Activated CD4-positive, alpha-beta memory T cell treated with anti-CD3 and anti-CD28 coated beads, Interleukin-2, amount 10 ng/mL, durations not matched to agents 7 days and 5 days (primary cell): ENCODE data around the gene RAB3D. TPM values are rescaled to one million over a fixed set of nuclear protein-coding genes. Genes with fewer than 3 reads are reported as not detected.
"Not testable (repeated sequence)": the region's sequence is repeated elsewhere in the genome, so short reads cannot be mapped to it uniquely, and the experiment has no call there.

Source experiments
- CTCF ChIA-PET: fragments of 350-600 bp; sonication (Branson Sonifier 250); formaldehyde crosslinking; loops from one replicate; lab custom pipeline; 2021; ENCODE audit warnings: antibody characterized with exemption, inconsistent platforms; lab: Charles Lee
- POLR2A ChIA-PET: fragments of 350-600 bp; sonication (Branson Sonifier 250); formaldehyde crosslinking; loops from one replicate; lab custom pipeline; 2021; ENCODE audit warnings: antibody characterized with exemption; lab: Charles Lee
- DNase-seq: peaks from one replicate; pipeline ENCODE4 v3.0.0-alpha.2; 2020
- H3K27ac Mint-ChIP-seq: one replicate; pipeline ENCODE4 v1.8.0; 2021; ENCODE audit warnings: mild to moderate bottlenecking, mixed read lengths
- H3K27me3 Mint-ChIP-seq: one replicate; pipeline ENCODE4 v1.8.0; 2021; ENCODE audit warnings: mixed read lengths
- H3K36me3 Mint-ChIP-seq: one replicate; pipeline ENCODE4 v1.8.0; 2021; ENCODE audit warnings: low read depth, mixed read lengths
- H3K4me1 Mint-ChIP-seq: one replicate; pipeline ENCODE4 v1.8.0; 2021; ENCODE audit warnings: mixed read lengths
- H3K4me3 Mint-ChIP-seq: one replicate; pipeline ENCODE4 v1.8.0; 2021; ENCODE audit warnings: mild to moderate bottlenecking, mixed read lengths
- H3K9me3 Mint-ChIP-seq: one replicate; pipeline ENCODE4 v1.8.0; 2021; ENCODE audit warnings: mixed read lengths
- total RNA-seq, 2 experiments: library from RNA; stranded (reverse); gene quantifications; one replicate each; pipeline ENCODE4 v1.2.3, GENCODE V29; 2021

The RAB3D gene, protein sequence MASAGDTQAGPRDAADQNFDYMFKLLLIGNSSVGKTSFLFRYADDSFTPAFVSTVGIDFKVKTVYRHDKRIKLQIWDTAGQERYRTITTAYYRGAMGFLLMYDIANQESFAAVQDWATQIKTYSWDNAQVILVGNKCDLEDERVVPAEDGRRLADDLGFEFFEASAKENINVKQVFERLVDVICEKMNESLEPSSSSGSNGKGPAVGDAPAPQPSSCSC
- total RNA-seq, result 1 to 10 TPM; 8.3 to 8.4 TPM

DNA sequence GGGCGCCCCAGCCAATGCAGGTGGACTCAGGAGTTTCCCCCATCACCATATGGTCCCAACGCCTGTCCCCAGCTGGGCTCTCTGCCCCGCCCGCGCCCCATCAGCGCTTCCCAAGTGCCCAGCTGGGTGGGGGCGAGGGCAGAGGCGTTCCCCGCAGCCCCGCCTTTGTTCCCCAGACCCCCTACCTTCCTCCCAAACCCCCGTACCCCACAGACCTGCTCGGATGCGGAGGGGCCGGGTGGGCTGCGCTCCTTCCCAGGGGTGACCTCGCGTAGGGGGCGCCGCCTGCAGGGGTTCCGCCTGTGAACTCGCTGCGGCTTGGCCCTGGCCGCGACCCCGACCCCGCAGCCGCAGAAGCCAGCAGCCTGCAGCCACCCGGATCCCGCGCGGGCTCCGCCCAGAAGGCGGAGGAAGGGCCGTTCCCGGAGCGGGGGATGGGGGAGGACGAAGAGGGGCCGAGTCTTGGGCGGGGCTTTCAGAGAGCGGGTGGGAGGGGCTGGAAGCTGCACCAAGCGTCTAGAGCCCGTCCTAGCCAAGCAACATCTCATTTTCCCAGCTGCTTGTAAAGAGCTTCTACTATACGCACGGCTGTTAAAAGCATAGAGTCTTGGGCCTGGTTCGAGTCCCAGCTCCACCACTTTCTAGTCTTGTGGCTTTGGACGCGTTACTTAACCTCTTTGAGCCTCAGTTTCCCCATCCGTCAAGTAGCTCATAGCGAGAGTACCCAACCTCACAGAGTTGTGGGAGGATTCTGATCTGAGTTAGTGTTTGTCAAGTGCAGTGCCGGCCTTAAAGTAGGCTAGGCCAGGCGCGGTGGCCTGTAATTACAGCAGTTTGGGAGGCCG is at the start of gene RAB3D:
Gene RAB3D (minus strand): TSS at position 404 of the 845 bp plus-strand sequence. CDS start 2,258 bp downstream, outside the sequence.
- POLR2A ChIA-PET, result interaction anchor here (1.2 to 1.4 kb wide), 4 partner anchors 9 to 36 kb away, joined by 4 to 9 read pairs (median 5); partner anchors contain the start of gene SWSAP1
- Mint-ChIP-seq H3K4me3 (peak within 1 kb of the TSS; percentile 70), H3K27me3 (no peaks in the 10 kb centered on the region), H3K9me3 (no peaks in the 10 kb centered on the region), H3K4me1 (peaks cover 28% of the 10 kb centered on the region), H3K36me3 (peaks cover 13% of the 10 kb centered on the region), H3K27ac (no peak within 1 kb of the TSS)
- CTCF ChIA-PET, result interaction anchor here (0.6 to 1.4 kb wide), 6 partner anchors 35 to 395 kb away, joined by 3 to 4 read pairs (median 4); partner anchors contain the start of genes ODAD3, PRKCSH and SWSAP1
- DNase-seq, result peak; percentile 84

DNA sequence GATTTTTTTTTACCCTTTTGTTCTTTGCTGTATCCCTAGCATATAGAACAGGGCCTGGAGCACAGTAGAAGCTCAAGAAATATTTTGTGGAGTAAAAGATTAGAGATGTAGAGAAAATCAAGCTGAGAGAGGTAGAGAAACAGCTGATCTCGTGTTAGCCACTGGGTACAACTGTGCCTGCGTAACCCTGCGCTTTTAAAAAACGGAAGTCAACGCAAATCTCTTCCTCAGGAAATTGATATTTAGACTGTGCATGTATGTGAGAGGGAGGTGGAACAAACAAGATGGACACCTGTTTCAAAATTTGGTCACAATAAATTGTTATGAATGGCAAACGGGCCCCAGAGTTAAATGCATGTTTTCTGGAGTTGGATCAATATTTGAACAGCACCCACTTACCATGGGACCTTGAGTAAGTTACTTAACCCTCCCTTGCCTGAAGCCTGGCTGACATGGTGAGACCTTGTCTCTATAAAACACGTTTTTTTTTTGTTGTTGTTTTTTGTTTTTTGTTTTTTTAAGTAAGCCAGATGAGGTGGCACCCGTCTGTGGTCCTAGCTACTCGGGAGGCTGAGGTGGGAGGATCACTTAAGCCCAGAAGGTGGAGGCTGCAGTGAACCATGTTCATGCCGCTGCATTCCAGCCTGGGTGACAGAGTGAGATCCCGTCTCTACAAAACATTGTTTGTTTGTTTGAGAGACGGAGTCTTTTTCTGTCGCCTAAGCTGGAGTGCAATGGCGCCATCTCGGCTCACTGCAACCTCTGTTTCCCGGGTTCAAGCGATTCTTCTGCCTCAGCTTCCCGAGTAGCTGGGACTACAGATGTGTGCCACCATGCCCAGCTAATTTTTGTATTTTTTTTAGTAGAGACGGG is 47.9 kb upstream of the RAB3D start:
- POLR2A ChIA-PET, result no interaction called here
- no peak overlapping the region for H3K27ac Mint-ChIP-seq
- CTCF ChIA-PET, result interaction anchor here (0.8 to 1.8 kb wide), 3 partner anchors 14 to 96 kb away, joined by 3 to 4 read pairs (median 4); no protein-coding TSS in a partner anchor

DNA sequence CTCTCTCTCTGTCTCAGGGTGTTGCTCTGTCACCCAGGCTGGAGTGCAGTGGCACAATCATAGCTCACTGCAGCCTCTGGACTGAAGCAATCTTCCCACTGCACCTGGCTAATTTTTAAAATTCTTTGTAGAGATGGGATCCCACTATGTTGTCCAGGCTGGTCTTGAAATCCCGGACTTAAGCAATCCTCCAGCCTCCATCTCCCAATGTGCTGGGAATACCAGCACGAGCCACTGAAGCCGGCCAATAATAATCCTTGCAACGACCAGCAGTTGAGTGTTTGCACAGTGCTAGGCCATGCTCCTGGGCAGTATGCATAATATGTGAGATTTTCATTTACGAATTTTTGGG is 45.3 kb upstream of the RAB3D start:
- Mint-ChIP-seq H3K9me3 (no peaks in the 10 kb centered on the region), H3K4me3 (no peak overlapping the region), H3K27me3 (peaks cover 16% of the 10 kb centered on the region), H3K4me1 (peaks cover 28% of the 10 kb centered on the region), H3K36me3 (peaks cover 5% of the 10 kb centered on the region), H3K27ac (no peak overlapping the region)
- CTCF ChIA-PET, result interaction anchor here (0.7 to 2.4 kb wide), 2 partner anchors 9 to 50 kb away, joined by 3 to 9 read pairs; partner anchors contain the start of genes ODAD3 and SWSAP1
- DNase-seq, result no peak
- POLR2A ChIA-PET, result interaction anchor here (2.7 kb wide), 1 partner anchor 10 kb away, joined by 11 read pairs; the partner anchor contains the start of gene SWSAP1

More for the DNA sequence above, 47.9 kb upstream of the RAB3D start:
- no peak for DNase-seq
- Mint-ChIP-seq H3K27me3 (peaks cover 13% of the 10 kb centered on the region), H3K4me3 (no peak overlapping the region), H3K9me3 (peaks cover 2% of the 10 kb centered on the region), H3K4me1 (peaks cover 11% of the 10 kb centered on the region), H3K36me3 (no peaks in the 10 kb centered on the region)

DNA sequence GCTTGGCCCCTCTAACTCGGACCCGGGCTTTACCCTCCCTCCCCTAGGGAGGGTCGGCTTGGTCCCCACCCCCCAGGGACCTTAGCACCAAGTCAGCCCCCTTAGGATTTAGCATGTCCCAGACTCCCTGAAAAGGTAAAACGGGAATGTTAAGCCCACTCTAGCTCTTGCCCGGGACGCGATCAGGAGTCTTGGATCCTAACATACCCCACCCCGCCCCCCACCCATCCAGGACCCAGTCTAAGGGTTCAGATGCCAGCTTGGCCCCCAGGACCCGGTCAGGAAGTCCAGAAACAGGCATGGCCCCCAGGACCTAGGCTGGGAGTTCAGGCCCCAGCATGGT is 44.2 kb upstream of the RAB3D start:
- no peak overlapping the region for H3K4me3 Mint-ChIP-seq
- H3K27ac Mint-ChIP-seq, result no peak overlapping the region
- peaks cover 16% of the 10 kb centered on the region for H3K27me3 Mint-ChIP-seq
- H3K9me3 Mint-ChIP-seq, result no peaks in the 10 kb centered on the region
- H3K4me1 Mint-ChIP-seq, result peaks cover 32% of the 10 kb centered on the region
- ChIA-PET POLR2A (interaction anchor here (2.7 kb wide), 1 partner anchor 9 kb away, joined by 11 read pairs; the partner anchor contains the start of gene SWSAP1), CTCF (interaction anchor here (0.7 to 4.5 kb wide), 6 partner anchors 8 to 99 kb away, joined by 3 to 45 read pairs (median 6); partner anchors contain the start of genes ODAD3, PRKCSH and SWSAP1)
- H3K36me3 Mint-ChIP-seq, result peaks cover 9% of the 10 kb centered on the region
- no peak for DNase-seq

DNA sequence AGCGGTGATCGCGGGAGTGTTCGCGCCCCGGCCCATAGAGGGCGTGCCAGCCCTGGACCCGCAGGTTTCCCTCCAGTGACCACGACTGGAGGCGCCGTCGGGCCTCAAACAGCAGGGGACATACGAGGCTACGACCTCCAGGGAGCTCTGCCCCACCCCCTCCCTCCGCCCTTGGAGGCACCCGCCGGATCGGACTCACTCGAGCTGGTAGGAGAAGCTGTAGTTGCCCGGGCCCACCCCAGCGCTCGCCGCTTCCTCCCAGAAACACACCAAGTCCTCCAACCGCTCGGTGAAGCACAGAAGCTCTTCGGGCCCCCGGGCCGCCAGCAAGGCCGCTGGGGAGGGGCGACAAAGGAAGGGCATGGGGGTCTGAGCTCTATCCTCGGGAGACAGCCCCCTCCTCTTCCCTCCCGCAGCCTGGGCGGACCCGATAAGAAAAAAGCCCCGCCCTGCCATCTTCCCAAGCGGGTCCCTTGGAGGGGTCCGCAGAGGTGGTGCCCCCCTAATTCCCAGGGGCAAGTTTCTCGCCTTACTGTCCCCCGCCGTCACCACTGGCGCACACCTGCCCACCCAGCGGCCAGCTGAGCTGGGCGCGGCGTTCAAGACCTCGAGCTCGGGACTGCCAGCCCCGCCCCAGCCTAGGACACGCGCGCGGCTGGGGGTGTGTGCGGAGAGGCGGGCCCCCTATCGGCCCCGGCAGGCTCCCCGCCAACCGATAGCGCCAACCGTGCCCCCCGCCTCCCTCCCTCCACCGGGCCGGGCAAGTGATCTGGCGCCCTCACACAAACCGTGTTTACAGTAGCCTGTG is 43.6 kb upstream of the RAB3D start:
- Mint-ChIP-seq H3K4me3 (peak overlapping the region; percentile 56), H3K27ac (no peak overlapping the region), H3K36me3 (peaks cover 13% of the 10 kb centered on the region), H3K4me1 (peaks cover 38% of the 10 kb centered on the region), H3K9me3 (no peaks in the 10 kb centered on the region), H3K27me3 (peaks cover 16% of the 10 kb centered on the region)
- CTCF ChIA-PET, result interaction anchor here (0.7 to 4.5 kb wide), 10 partner anchors 8 to 1521 kb away, joined by 3 to 45 read pairs (median 6); partner anchors contain the start of genes ODAD3, PRKCSH, RAB3D and SWSAP1
- POLR2A ChIA-PET, result interaction anchor here (0.8 to 2.7 kb wide), 4 partner anchors 8 to 154 kb away, joined by 3 to 11 read pairs (median 4); partner anchors contain the start of genes CCDC159, ODAD3, SWSAP1 and TMEM205
- peak; percentile 54 for DNase-seq

DNA sequence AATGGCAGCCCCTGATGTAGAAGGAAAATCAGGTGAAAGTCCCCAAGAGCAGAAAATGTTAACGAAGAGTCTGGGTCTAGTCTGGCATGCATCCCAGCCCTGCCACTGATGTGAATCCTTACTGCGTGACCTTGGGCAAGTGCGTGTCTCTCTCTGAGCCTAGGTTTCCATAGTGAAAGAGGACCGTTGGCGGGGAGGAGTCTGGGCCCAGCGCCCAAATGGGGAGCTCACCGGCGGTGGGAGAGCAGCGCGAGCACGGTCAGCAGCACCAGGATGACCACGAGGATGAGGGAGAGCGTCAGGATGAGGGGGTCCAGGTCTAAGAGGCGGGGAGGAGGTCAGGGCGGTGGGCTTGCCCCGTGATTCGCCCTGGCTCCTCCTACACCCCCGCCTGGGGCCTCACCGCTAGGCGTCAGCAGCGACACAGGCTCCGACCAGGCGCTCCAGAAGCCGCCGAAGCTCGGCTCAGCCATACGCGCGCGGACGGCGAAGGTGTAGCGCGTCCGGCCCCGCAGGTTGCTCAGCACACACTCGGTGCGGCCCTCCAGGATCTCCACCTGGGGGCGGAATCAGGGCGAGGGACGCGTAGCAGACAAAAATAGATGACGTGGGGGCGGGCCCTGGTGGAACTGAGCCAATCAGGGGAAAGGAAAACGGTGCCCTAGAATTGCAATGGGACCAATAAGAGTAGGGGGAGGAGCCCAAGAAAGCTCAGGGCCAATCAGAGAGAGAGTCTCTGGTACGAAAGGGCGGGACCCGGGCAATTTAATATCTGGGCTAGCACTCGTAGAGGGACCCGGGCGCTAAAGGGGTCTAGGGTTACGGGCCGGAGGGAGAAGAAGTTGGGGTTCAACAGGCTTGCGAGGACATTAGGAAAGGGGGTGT is 41.4 kb upstream of the RAB3D start:
- Mint-ChIP-seq H3K36me3 (peaks cover 27% of the 10 kb centered on the region), H3K27me3 (peaks cover 16% of the 10 kb centered on the region), H3K4me3 (peak overlapping the region; percentile 84), H3K4me1 (peaks cover 48% of the 10 kb centered on the region), H3K27ac (peak overlapping the region; percentile 99), H3K9me3 (no peaks in the 10 kb centered on the region)
- CTCF ChIA-PET, result interaction anchor here (0.6 to 4.5 kb wide), 40 partner anchors 11 to 1388 kb away, joined by 3 to 45 read pairs (median 5); partner anchors contain the start of genes CCDC159, ECSIT, ELOF1 and ODAD3
- peak; percentile 98 for DNase-seq
- POLR2A ChIA-PET, result interaction anchor here (0.8 to 2.7 kb wide), 21 partner anchors 12 to 513 kb away, joined by 3 to 25 read pairs (median 5); partner anchors contain the start of genes CCDC159, ECSIT, LDLR and ODAD3

DNA sequence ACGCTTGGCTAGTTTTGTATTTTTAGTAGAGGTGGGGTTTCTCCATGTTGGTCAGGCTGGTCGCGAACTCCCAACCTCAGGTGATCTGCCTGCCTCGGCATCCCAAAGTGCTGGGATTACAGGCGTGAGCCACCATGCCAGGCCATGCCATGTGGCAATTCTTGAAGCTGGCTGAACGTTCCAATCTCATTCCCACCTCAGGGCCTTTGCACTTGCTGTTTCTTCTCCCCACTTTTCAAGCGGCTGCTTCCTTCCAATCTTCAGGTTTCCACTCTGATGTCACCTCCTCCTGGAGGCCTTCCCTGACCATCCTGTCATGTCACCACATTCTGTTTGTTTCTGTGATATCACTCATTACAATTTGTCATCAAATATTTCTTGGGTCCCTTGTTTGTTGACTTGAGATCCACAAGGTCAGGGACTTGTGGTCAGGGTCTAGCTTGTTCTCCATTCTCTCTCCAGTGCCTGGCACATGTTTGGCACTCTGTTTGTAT is 40.4 kb upstream of the RAB3D start:
- peaks cover 16% of the 10 kb centered on the region for H3K27me3 Mint-ChIP-seq
- ChIA-PET CTCF (interaction anchor here (0.6 to 4.5 kb wide), 7 partner anchors 10 to 221 kb away, joined by 4 to 45 read pairs (median 18); partner anchors contain the start of genes ODAD3 and PRKCSH), POLR2A (interaction anchor here (1.7 to 2.7 kb wide), 5 partner anchors 11 to 224 kb away, joined by 4 to 25 read pairs (median 16); partner anchors contain the start of genes CCDC159, SPC24 and TMEM205)
- H3K9me3 Mint-ChIP-seq, result no peaks in the 10 kb centered on the region
- peaks cover 31% of the 10 kb centered on the region for H3K36me3 Mint-ChIP-seq
- H3K4me1 Mint-ChIP-seq, result peaks cover 53% of the 10 kb centered on the region
- peak overlapping the region; percentile 99 for H3K27ac Mint-ChIP-seq
- no peak for DNase-seq
- peak overlapping the region; percentile 84 for H3K4me3 Mint-ChIP-seq

DNA sequence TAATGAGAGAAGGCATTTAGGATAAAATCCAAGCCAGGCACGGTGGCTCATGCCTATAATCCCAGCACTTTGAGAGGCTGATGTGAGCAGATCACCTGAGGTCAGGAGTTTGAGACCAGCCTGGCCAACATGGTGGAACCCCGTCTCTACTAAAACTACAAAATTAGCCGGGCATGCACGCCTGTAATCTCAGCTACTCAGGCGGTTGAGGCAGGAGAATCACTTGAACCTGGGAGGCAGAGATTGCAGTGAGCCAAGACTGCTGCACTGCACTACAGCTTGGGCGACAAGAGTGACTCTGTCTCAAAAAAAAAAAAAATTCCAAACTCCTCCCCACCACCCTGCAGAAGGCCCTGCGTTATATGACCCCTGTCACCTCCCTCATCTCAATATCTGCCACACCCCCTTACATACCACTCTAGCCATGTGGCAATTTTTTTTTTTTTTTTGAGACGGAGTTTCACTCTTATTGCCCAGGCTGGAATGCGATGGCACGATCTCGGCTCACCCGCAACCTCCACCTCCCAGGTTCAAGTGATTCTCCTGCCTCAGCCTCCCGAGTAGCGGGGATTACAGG is 39.9 kb upstream of the RAB3D start:
- peaks cover 31% of the 10 kb centered on the region for H3K36me3 Mint-ChIP-seq

DNA sequence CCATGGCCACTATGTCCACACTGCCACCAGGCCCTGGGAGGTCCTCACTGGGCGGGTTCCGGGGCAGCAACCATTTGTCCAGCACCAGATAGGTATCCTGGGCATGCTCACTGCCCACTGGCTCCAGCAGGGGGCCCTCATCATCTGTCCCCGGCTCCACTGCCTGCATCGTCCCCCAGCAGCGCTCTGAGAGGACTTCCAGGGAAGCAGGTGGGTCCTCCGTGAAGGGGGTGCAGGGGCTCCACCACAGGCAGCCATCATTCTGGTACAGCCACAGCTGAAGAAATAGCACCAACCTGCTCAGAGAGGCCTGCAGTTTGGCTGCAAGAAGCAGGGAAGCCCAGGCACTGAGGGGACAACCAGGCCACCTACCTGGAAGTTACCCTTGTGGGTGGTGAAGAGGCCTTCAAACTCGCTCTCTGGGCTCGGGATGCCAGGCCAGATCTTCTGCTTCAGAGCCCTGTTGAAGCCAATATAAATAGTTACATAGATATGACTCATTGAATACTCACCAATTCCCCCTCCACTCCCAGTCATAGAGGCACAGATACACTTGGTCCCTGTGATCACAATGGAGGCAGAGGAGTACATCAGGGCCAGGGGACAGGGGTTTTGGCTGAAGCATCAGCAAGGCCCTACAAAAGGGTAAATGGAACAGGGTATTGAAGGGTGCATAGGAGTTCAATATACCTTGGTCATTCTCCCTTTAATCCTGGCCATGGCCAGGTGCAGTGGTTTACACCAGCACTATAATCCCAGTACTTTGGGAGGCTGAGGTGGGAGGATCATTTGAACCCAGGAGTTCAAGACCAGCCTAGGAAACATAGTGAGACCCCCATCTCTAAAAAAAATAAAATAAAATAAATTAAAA is 39.1 kb upstream of the RAB3D start:
- Mint-ChIP-seq H3K4me1 (peaks cover 53% of the 10 kb centered on the region), H3K4me3 (no peak overlapping the region), H3K27ac (peak overlapping the region; percentile 36), H3K9me3 (no peaks in the 10 kb centered on the region), H3K27me3 (peaks cover 9% of the 10 kb centered on the region), H3K36me3 (peaks cover 31% of the 10 kb centered on the region)
- no peak for DNase-seq
- ChIA-PET CTCF (interaction anchor here (1.1 to 2.6 kb wide), 4 partner anchors 9 to 57 kb away, joined by 4 to 11 read pairs (median 4); partner anchors contain the start of genes ODAD3, PRKCSH and RAB3D), POLR2A (no interaction called here)

More for the DNA sequence above, 39.9 kb upstream of the RAB3D start:
- Mint-ChIP-seq H3K4me1 (peaks cover 53% of the 10 kb centered on the region), H3K27ac (peak overlapping the region; percentile 99), H3K27me3 (peaks cover 12% of the 10 kb centered on the region)
- POLR2A ChIA-PET, result interaction anchor here (1.7 to 2.7 kb wide), 3 partner anchors 34 to 103 kb away, joined by 4 to 25 read pairs (median 16); partner anchors contain the start of genes CCDC159 and TMEM205
- not testable (repeated sequence) for H3K4me3 Mint-ChIP-seq, DNase-seq, H3K9me3 Mint-ChIP-seq
- CTCF ChIA-PET, result interaction anchor here (0.6 to 4.5 kb wide), 2 partner anchors 103 to 220 kb away, joined by 4 to 45 read pairs; no protein-coding TSS in a partner anchor
